Activated CD8-positive, alpha-beta memory T cell treated with anti-CD3 and anti-CD28 coated beads, Interleukin-2, amount 10 ng/mL, durations not matched to agents 7 days and 5 days (primary cell): ENCODE results near the gene PHLDA3. TPM values are rescaled to one million over a fixed set of nuclear protein-coding genes. Genes with fewer than 3 reads are reported as not detected.
"Not testable (repeated sequence)": the region's sequence is repeated elsewhere in the genome, so short reads cannot be mapped to it uniquely, and the experiment has no call there.

Experiments
- ATAC-seq: fragments of 150-1000 bp; cut with Tn5 transposase; one replicate; pipeline ENCODE4 v1.10.0; 2021; ENCODE audit warnings: moderate library complexity
- CTCF ChIA-PET: fragments of 350-600 bp; sonication (Branson Sonifier 250); formaldehyde crosslinking; loops from one replicate; lab custom pipeline; 2021; ENCODE audit warnings: antibody characterized with exemption; lab: Charles Lee
- DNase-seq: peaks from one replicate; pipeline ENCODE4 v3.0.0-alpha.2; 2020
- H3K27ac Mint-ChIP-seq: one replicate; pipeline ENCODE4 v1.8.0; 2021; ENCODE audit warnings: mild to moderate bottlenecking, mixed read lengths
- H3K27me3 Mint-ChIP-seq: one replicate; pipeline ENCODE4 v1.8.0; 2021; ENCODE audit warnings: mixed read lengths
- H3K36me3 Mint-ChIP-seq: one replicate; pipeline ENCODE4 v1.8.0; 2021; ENCODE audit warnings: mild to moderate bottlenecking, mixed read lengths
- H3K4me1 Mint-ChIP-seq: one replicate; pipeline ENCODE4 v1.8.0; 2021; ENCODE audit warnings: mixed read lengths
- H3K4me3 Mint-ChIP-seq: one replicate; pipeline ENCODE4 v1.8.0; 2021; ENCODE audit warnings: mild to moderate bottlenecking, moderate library complexity, mixed read lengths
- H3K9me3 Mint-ChIP-seq: one replicate; pipeline ENCODE4 v1.8.0; 2022; ENCODE audit warnings: low read depth, mixed read lengths
- total RNA-seq, 2 experiments: library from RNA; stranded (reverse); gene quantifications; one replicate each; pipeline ENCODE4 v1.2.3, GENCODE V29; 2021

Gene PHLDA3
- total RNA-seq, 2 experiments from 2014 or later: 12.9 to 23.5 TPM

DNA sequence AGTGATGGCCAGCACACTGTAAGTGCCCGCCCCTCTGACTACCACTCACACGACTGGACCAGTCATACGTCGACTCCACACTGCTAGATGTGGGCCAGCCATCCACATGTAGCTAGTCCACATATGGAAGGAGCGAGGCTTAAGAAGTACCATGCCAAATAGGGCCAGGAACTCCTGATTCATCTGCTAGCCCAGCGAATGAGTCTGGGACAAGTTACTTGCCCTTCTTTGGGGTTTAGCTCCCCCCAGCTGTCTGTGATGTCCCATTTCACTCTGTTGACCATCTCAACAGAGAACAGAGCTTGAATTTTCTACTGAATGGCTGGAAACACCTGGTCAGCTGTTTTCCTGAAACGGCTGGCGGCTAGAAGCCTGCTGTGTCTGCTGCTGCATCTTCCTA is 32.2 kb upstream of the PHLDA3 start:
- H3K4me1 Mint-ChIP-seq: peaks cover 29% of the 10 kb centered on the region
- no peak overlapping the region for H3K4me3 Mint-ChIP-seq
- no peak overlapping the region for H3K27ac Mint-ChIP-seq
- CTCF ChIA-PET: interaction anchor here (0.9 to 24.1 kb wide), 5 partner anchors 12 to 196 kb away, joined by 3 to 597 read pairs (median 3); no protein-coding TSS in a partner anchor
- no peaks in the 10 kb centered on the region for H3K27me3 Mint-ChIP-seq
- H3K36me3 Mint-ChIP-seq: peaks cover 2% of the 10 kb centered on the region
- DNase-seq: no peak
- no peak for ATAC-seq
- H3K9me3 Mint-ChIP-seq: no peaks in the 10 kb centered on the region

DNA sequence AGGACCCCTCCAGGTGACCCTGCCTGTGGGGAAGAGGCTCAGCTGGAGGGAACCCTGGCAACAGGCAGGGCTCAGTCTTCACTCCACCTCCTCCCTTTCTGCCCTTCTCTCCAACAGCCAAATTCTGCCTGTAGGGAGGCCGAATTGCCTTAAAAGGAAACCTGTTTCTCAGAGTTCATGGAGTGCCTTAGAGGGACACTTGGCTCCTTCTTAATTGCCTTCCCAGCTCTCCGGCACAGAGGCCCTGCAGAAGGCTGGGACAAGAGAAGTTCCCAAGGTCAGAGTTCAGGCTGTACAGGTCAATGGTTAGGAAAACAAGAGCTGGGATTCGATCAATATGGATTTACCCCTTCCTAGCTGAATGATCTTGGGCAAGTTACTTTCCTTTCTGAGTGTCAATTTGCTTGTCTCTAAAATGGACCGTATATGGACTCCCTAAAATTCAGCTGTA is 31.7 kb upstream of the PHLDA3 start:
- CTCF ChIA-PET: interaction anchor here (0.9 to 24.1 kb wide), 4 partner anchors 12 to 196 kb away, joined by 3 to 597 read pairs (median 40); no protein-coding TSS in a partner anchor
- Mint-ChIP-seq H3K36me3 (peaks cover under 1% of the 10 kb centered on the region), H3K4me1 (peaks cover 24% of the 10 kb centered on the region), H3K27me3 (no peaks in the 10 kb centered on the region), H3K9me3 (no peaks in the 10 kb centered on the region), H3K4me3 (no peak overlapping the region), H3K27ac (no peak overlapping the region)
- DNase-seq (no peak), ATAC-seq (no peak)

DNA sequence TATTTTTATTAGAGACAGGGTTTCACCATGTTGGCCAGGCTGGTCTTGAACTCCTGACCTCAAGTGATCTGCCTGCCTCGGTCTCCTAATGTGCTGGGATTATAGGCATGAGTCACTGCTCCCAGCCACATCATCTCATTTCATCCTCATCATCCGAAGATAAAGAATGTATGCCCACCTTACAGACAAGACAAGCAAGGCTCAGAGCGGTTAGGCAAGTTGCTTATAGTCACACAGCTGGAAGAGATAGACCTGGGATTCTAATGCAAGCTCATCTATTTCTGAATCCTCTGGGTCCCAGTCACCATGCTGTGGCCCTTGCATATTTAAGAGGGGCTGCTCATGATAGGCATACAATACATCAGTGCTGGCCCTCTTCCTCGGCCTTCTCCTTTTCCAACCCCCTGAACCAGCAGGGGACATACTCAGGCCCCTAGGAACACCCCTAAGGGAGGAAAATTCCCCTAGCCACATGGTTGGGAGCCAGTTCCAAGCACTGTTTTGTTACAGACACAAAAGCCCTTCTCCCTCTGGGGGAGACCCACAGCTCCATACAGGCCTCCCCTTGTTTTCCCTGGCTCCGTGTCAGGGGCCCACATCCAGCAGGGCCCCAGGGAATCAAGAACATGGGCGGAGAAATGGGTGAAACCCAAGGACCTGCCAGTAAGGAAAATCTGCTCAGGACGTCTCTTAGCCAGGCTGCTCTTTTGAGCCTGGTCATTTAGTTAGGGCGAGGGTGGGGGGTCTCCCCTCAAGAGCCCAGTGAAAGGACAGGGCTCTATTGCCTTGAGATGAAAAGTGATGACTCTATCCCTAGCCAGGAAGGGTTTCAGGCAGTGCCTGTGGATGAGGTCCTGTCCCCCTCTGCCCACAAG is 31.0 kb upstream of the PHLDA3 start:
- Mint-ChIP-seq H3K27me3 (no peaks in the 10 kb centered on the region), H3K27ac (no peak overlapping the region), H3K9me3 (no peaks in the 10 kb centered on the region), H3K4me3 (no peak overlapping the region), H3K4me1 (peaks cover 18% of the 10 kb centered on the region), H3K36me3 (peaks cover 5% of the 10 kb centered on the region)
- DNase-seq (no peak), ATAC-seq (no peak)
- CTCF ChIA-PET: interaction anchor here (0.9 to 24.1 kb wide), 5 partner anchors 12 to 197 kb away, joined by 3 to 597 read pairs (median 36); no protein-coding TSS in a partner anchor

DNA sequence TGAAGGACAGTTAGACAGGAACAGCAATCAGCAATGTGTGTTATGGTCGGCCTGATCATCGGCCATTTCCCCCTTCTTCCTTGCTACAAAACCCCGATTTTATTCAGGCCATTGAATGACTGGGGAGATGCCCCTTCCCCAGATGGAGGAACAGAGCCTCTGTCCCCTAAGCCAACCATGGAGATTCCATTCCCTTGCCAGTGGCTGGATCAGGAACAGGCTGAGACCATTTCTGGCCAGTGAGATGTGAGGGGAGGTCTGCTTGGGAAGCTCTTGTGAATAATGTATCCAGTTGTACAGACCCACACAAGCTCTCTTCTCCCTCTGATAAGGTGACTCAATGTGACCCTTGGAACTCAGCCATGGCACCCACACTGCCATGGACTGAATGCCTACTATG is 30.2 kb upstream of the PHLDA3 start:
- Mint-ChIP-seq H3K27me3 (no peaks in the 10 kb centered on the region), H3K36me3 (peaks cover 12% of the 10 kb centered on the region), H3K9me3 (no peaks in the 10 kb centered on the region), H3K27ac (no peak overlapping the region), H3K4me1 (peaks cover 13% of the 10 kb centered on the region), H3K4me3 (no peak overlapping the region)
- no peak for DNase-seq
- CTCF ChIA-PET: interaction anchor here (0.9 to 24.1 kb wide), 5 partner anchors 12 to 211 kb away, joined by 3 to 597 read pairs (median 3); no protein-coding TSS in a partner anchor
- no peak for ATAC-seq

DNA sequence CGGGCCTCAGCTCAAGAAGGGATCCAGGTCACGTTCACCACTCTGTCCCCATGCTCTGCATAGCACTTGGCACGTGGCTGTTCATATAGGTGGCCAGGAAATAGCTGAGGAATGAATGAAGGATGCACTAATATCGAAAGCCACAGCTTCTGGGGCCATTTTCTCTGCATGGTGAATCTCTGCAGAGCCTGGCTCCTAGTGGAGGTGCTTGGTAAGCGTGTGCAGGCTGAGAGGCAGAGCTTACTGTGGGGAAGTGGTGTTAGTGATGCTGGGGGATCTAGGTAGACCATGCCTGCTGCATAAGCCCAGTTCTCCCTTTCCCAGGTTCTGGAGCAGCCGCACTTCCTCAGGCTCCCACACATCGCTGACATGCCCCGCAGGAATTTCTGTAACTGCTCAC is 29.6 kb upstream of the PHLDA3 start:
- no peak overlapping the region for H3K4me3 Mint-ChIP-seq
- peak; percentile 20 for ATAC-seq
- peaks cover 18% of the 10 kb centered on the region for H3K36me3 Mint-ChIP-seq
- CTCF ChIA-PET: interaction anchor here (0.9 to 24.1 kb wide), 6 partner anchors 9 to 211 kb away, joined by 3 to 597 read pairs (median 3); no protein-coding TSS in a partner anchor
- DNase-seq: no peak
- H3K27me3 Mint-ChIP-seq: no peaks in the 10 kb centered on the region
- no peak overlapping the region for H3K27ac Mint-ChIP-seq
- no peaks in the 10 kb centered on the region for H3K9me3 Mint-ChIP-seq
- peaks cover 11% of the 10 kb centered on the region for H3K4me1 Mint-ChIP-seq

DNA sequence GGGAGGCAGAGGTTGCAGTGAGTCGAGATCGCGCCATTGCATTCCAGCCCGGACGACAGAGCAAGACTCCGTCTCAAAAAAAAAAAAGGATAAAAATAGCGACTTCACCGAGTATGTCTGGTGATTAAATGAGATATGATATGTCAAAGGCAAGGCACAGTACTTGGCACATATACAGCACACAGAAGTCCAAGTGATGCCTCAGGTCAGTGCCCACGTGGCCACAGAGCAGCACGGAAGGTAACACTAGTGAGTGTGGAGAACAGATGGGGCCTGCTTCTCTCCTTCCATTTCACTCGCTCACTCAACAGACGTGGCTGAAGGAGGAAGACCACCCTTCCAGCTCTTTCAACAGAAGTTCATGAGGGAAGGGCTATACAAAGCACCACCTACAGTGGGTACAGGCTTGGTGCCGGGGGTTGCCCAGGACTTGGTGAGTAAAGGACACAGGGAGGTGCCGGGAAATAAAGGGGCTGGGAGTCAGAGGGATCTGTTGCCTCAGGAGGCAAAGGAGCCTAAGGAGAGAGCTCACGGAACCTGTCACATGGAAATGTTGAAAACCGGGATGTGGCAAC is 29.0 kb upstream of the PHLDA3 start:
- CTCF ChIA-PET: interaction anchor here (1.1 to 24.1 kb wide), 5 partner anchors 9 to 212 kb away, joined by 3 to 597 read pairs (median 3); no protein-coding TSS in a partner anchor
- DNase-seq (no peak), ATAC-seq (no peak)
- no peak overlapping the region for H3K27ac Mint-ChIP-seq
- H3K4me1 Mint-ChIP-seq: peaks cover 7% of the 10 kb centered on the region
- no peak overlapping the region for H3K4me3 Mint-ChIP-seq
- no peaks in the 10 kb centered on the region for H3K27me3 Mint-ChIP-seq
- H3K9me3 Mint-ChIP-seq: no peaks in the 10 kb centered on the region
- peaks cover 24% of the 10 kb centered on the region for H3K36me3 Mint-ChIP-seq

DNA sequence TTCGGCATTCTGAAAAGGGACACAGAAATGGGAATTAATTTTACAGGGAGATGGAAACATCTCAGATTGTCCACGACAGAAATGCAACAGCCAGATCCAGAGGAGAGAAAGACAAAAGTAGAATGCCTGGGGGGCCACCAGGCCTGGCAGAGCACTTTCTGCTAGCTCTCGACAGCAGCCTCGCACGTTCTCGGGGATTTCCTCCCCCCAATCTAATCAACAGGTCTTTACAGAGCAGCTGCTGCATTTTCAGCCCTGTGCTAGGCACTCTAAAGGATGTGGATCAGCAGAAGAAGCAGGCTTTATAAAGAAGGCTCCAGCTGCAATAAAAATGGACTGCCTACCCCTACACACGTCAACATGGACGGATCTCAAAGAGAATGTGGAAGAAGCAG is 27.3 kb upstream of the PHLDA3 start:
- Mint-ChIP-seq H3K4me1 (peaks cover 10% of the 10 kb centered on the region), H3K27ac (no peak overlapping the region), H3K9me3 (no peaks in the 10 kb centered on the region), H3K36me3 (peaks cover 25% of the 10 kb centered on the region), H3K27me3 (no peaks in the 10 kb centered on the region), H3K4me3 (no peak overlapping the region)
- CTCF ChIA-PET: interaction anchor here (1.0 to 24.1 kb wide), 5 partner anchors 9 to 61 kb away, joined by 4 to 597 read pairs (median 36); partner anchors contain the start of gene CSRP1
- no peak for ATAC-seq
- no peak for DNase-seq

DNA sequence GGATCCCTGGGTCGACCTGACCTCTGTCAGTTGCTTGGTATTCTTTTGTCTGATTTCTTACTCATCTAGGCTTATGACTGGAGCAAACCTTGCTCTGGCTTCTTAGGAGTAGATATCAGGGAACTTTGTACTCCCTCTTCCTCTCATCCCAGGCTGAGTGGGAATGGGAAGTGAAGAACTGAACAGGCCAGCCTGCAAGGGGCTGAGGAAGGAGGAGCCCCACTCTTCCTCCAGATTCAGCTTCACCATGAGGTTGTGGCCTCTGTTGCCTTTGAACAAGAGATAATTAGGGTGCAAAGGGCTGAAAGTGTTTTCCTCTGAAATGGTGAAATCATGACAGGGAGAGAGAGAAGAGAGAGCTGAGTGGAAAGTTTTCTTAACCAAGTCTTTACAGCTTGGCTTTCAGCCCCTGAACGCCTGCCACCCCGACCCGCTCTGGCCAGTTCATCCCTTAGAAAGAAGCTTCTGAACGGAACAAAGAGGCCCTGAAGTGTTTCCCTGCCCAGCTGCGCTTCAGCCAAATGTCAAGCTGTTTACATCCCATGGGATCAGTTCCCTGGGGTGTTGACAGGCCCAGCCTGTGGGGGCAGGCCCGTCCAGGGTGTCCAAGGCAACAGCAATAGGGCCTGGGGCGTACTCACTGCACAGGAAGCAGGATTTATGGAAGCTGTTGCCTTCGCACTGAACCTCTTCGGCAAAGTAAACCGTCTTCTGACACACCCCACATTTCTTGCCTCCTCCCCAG is 26.7 kb upstream of the PHLDA3 start:
- Mint-ChIP-seq H3K4me3 (no peak overlapping the region), H3K36me3 (peaks cover 25% of the 10 kb centered on the region)

DNA sequence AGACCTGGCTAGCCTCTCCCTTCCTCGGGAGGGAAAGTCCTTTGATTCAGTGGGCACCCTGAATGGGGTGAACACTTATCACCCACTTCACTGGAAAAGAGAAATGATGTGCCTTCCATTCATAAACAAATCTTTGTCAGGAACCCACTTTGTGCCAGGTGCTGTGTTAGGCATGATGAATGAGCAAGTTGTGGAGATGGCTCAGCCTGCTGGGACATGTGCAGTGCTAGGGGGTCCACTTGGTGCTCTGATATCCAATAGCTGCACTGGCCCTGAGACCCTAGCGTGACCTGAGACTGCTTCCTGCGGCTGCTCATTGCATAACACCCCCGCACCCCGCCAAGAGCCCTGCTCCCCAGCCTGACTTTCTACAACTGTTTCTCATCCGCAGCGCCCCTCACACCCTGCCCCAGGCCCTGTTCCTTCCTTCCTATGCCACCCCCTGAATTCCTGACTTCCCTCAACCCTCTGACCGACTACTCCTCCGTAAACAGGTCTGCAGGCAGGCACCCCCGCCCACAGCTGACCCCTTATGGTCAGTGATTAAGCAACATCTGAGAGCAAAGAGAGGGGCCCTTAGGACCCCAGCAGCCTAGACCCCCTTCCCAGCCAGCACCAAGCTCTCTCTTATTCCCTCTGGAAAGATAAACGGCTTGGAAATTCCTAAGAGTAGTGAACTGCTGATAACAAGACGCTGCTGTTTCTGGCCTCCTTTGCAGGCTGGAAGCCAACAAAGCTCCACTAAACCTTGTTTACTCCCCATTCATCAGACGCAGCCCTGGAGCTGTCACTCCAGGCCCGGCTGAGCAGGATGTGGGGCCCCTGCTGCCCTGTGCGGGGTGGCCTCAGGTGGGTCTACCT is 25.0 kb upstream of the PHLDA3 start:
- ATAC-seq (no peak), DNase-seq (no peak)
- Mint-ChIP-seq H3K4me3 (no peak overlapping the region), H3K27ac (no peak overlapping the region), H3K27me3 (no peaks in the 10 kb centered on the region), H3K4me1 (peaks cover 16% of the 10 kb centered on the region), H3K9me3 (no peaks in the 10 kb centered on the region), H3K36me3 (peaks cover 26% of the 10 kb centered on the region)
- CTCF ChIA-PET: interaction anchor here (1.3 to 17.6 kb wide), 2 partner anchors 12 to 13 kb away, joined by 6 to 597 read pairs; partner anchors contain the start of gene CSRP1

More for the DNA sequence above, 26.7 kb upstream of the PHLDA3 start:
- H3K27ac Mint-ChIP-seq: no peak overlapping the region
- H3K27me3 Mint-ChIP-seq: no peaks in the 10 kb centered on the region
- CTCF ChIA-PET: interaction anchor here (1.0 to 24.1 kb wide), 4 partner anchors 8 to 60 kb away, joined by 4 to 597 read pairs (median 302); partner anchors contain the start of gene CSRP1
- no peak for ATAC-seq
- H3K9me3 Mint-ChIP-seq: no peaks in the 10 kb centered on the region
- DNase-seq: no peak
- peaks cover 15% of the 10 kb centered on the region for H3K4me1 Mint-ChIP-seq

DNA sequence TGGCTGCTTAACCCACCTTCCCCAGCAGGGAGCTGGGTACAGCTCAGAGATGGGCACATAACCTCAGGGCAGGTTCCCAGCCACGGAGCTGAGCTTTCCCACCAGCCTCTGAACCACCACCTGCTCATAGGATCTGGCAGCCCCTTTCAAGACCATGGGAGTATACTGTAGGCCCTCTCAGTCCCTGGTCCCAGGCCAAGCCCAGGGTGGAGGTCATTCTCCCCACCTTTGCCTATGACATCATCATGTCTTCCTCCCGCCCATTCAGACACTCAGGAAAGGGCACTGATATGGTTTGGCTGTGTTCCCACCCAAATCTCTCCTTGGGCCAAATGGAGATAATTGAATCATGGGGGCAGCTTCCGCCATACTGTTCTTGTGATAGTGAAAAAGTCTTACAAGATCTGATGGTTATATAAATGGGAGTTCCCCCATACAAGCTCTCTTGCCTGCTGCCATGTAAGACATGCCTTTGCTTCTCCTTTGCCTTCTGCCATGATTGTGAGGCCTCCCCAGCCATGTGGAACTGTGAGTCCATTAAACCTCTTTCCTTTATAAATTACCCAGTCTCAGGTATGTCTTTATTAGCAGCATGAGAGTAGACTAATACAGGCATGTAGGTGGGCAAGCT is 24.2 kb upstream of the PHLDA3 start:
- Mint-ChIP-seq H3K36me3 (peaks cover 29% of the 10 kb centered on the region), H3K4me1 (peaks cover 14% of the 10 kb centered on the region)
- H3K27ac Mint-ChIP-seq, ATAC-seq, H3K9me3 Mint-ChIP-seq, H3K27me3 Mint-ChIP-seq, DNase-seq, H3K4me3 Mint-ChIP-seq: not testable (repeated sequence)
- CTCF ChIA-PET: interaction anchor here (1.3 to 17.6 kb wide), 2 partner anchors 11 to 14 kb away, joined by 6 to 597 read pairs; partner anchors contain the start of gene CSRP1

DNA sequence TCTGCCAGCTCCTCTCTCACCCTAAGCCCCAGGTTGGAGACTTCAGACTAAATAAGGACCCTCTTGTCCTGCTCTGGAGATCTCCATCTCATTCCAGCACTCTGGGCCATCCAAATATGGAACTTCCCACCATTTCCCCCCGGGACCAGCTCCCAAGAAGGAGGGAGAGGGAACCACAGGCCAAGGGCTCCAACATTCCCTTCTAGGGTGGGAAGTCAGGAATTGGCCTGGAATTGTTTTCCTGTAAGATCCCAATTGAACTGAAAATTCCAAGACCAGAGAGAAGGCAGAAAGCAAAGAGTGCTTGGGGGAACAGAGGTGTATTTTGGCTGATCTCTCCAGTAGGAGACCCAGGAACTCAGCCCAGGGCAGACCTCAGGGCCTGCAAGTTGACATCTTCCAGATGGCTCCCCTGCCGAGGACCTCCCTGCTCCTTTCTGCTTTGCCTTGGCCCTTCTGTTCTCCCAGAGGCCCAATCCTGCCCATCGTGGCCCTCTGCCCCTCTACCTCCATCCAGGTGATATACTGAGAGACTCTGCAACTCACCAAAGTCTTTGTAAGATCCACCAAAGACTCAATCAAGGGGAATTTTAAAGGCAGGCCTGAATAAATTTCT is 23.0 kb upstream of the PHLDA3 start:
- no peak for DNase-seq
- Mint-ChIP-seq H3K9me3 (no peaks in the 10 kb centered on the region), H3K4me1 (peaks cover 14% of the 10 kb centered on the region), H3K27ac (peak overlapping the region; percentile 9), H3K36me3 (peaks cover 39% of the 10 kb centered on the region), H3K4me3 (no peak overlapping the region), H3K27me3 (no peaks in the 10 kb centered on the region)
- no peak for ATAC-seq
- CTCF ChIA-PET: interaction anchor here (1.4 to 17.6 kb wide), 3 partner anchors 10 to 44 kb away, joined by 5 to 597 read pairs (median 12); partner anchors contain the start of gene CSRP1
